Gastrocnemius medialis (tissue), 4 donors: ENCODE data around the gene FCRLB.

ENCODE experiments used
- CTCF ChIP-seq, 5 experiments: fragments of 450-650 bp in 3 of 5; fragments of 200-600 bp in 2 of 5; sonication (generic) in 2 of 5; IDR thresholded peaks in 4 of 5; conservative IDR thresholded peaks in 1 of 5; 1 replicate in 4 of 5; 2 replicates in 1 of 5; pipeline ENCODE4 v1.5.1; 2016 to 2019; ENCODE audit warnings: antibody characterized with exemption in 5 of 5, mild to moderate bottlenecking in 3 of 5, moderate library complexity in 3 of 5
- POLR2A ChIP-seq, 2 donors: fragments of 450-650 bp; IDR thresholded peaks; one replicate each; pipeline ENCODE4 v1.6.1; 2017; ENCODE audit warnings: antibody characterized with exemption in 2 of 2, mild to moderate bottlenecking in 2 of 2, moderate library complexity in 2 of 2

GRCh38 chr1:161681879-161682278 is 39.5 kb upstream of the FCRLB start:
- TF ChIP-seq CTCF (IDR thresholded peaks at IDR 0.05 in 4 of 5, conservative IDR thresholded peaks at IDR 0.05 in 1 of 5) = no peak
- TF ChIP-seq POLR2A (IDR thresholded peaks at IDR 0.05) = no peak
